Measurements from ENCODE around the gene C3orf38. TPM values are rescaled to one million over a fixed set of nuclear protein-coding genes. Genes with fewer than 3 reads are reported as not detected.

The C3orf38 gene
- total RNA-seq, 1 donor from 2014 or later, result 26.0 TPM

GRCh38 chr3:88142094-88142624 lies 7.6 kb upstream of the C3orf38 start:
- Mint-ChIP-seq H3K27ac (ENCODE audit: unreplicated experiment) (no peak overlapping the region), H3K4me1 (ENCODE audit: low read depth, unreplicated experiment) (no peaks in the 10 kb centered on the region), H3K4me3 (ENCODE audit: unreplicated experiment) (no peak overlapping the region), H3K27me3 (ENCODE audit: unreplicated experiment) (no peaks in the 10 kb centered on the region), H3K36me3 (ENCODE audit: unreplicated experiment) (no peaks in the 10 kb centered on the region), H3K9me3 (ENCODE audit: unreplicated experiment) (no peaks in the 10 kb centered on the region)
- TF ChIP-seq CTCF (IDR thresholded peaks at IDR 0.05; ENCODE audit: partially characterized antibody, unreplicated experiment), result no peak
- DNase-seq, result no peak

GRCh38 chr3:88147261-88147660 lies 2.5 kb upstream of the C3orf38 start:
- DNase-seq, result no peak
- Mint-ChIP-seq H3K9me3 (ENCODE audit: unreplicated experiment) (peaks cover 2% of the 10 kb centered on the region), H3K27me3 (ENCODE audit: unreplicated experiment) (no peaks in the 10 kb centered on the region), H3K27ac (ENCODE audit: unreplicated experiment) (no peak overlapping the region), H3K4me1 (ENCODE audit: low read depth, unreplicated experiment) (peaks cover 8% of the 10 kb centered on the region), H3K36me3 (ENCODE audit: unreplicated experiment) (no peaks in the 10 kb centered on the region), H3K4me3 (ENCODE audit: unreplicated experiment) (no peak overlapping the region)
- no peak for TF ChIP-seq CTCF (IDR thresholded peaks at IDR 0.05; ENCODE audit: partially characterized antibody, unreplicated experiment)

GRCh38 chr3:88148651-88149050 lies 1.1 kb upstream of the C3orf38 start:
- Mint-ChIP-seq H3K36me3 (ENCODE audit: unreplicated experiment) (no peaks in the 10 kb centered on the region), H3K9me3 (ENCODE audit: unreplicated experiment) (peaks cover 2% of the 10 kb centered on the region), H3K4me1 (ENCODE audit: low read depth, unreplicated experiment) (peaks cover 8% of the 10 kb centered on the region), H3K4me3 (ENCODE audit: unreplicated experiment) (peak overlapping the region; percentile 98), H3K27ac (ENCODE audit: unreplicated experiment) (peak overlapping the region; percentile 64), H3K27me3 (ENCODE audit: unreplicated experiment) (no peaks in the 10 kb centered on the region)
- no peak for TF ChIP-seq CTCF (IDR thresholded peaks at IDR 0.05; ENCODE audit: partially characterized antibody, unreplicated experiment)
- DNase-seq, result no peak

- Mint-ChIP-seq H3K27me3 (ENCODE audit: unreplicated experiment) (no peaks in the 10 kb centered on the region), H3K4me3 (ENCODE audit: unreplicated experiment) (peak overlapping the region; percentile 98), H3K36me3 (ENCODE audit: unreplicated experiment) (no peaks in the 10 kb centered on the region), H3K9me3 (ENCODE audit: unreplicated experiment) (peaks cover 2% of the 10 kb centered on the region), H3K4me1 (ENCODE audit: low read depth, unreplicated experiment) (peaks cover 8% of the 10 kb centered on the region), H3K27ac (ENCODE audit: unreplicated experiment) (peak overlapping the region; percentile 89)
- TF ChIP-seq CTCF (IDR thresholded peaks at IDR 0.05; ENCODE audit: partially characterized antibody, unreplicated experiment), result no peak
- peak; percentile 26 for DNase-seq
These were observed 654 bp upstream of the C3orf38 start for GRCh38 chr3:88149101-88149508.

- DNase-seq, result no peak
These were observed 612 bp downstream of the C3orf38 start for GRCh38 chr3:88150371-88150770.

More at GRCh38 chr3:88150371-88150770, 612 bp downstream of the C3orf38 start:
- Mint-ChIP-seq H3K36me3 (ENCODE audit: unreplicated experiment) (no peaks in the 10 kb centered on the region), H3K27me3 (ENCODE audit: unreplicated experiment) (no peaks in the 10 kb centered on the region), H3K27ac (ENCODE audit: unreplicated experiment) (peak overlapping the region; percentile 95), H3K4me3 (ENCODE audit: unreplicated experiment) (peak overlapping the region; percentile 97), H3K9me3 (ENCODE audit: unreplicated experiment) (peaks cover 2% of the 10 kb centered on the region), H3K4me1 (ENCODE audit: low read depth, unreplicated experiment) (peaks cover 8% of the 10 kb centered on the region)
- no peak for TF ChIP-seq CTCF (IDR thresholded peaks at IDR 0.05; ENCODE audit: partially characterized antibody, unreplicated experiment)
